ENCODE results near the gene NGEF.
"Not testable (repeated sequence)": the region's sequence is repeated elsewhere in the genome, so short reads cannot be mapped to it uniquely, and the experiment has no call there.

DNA sequence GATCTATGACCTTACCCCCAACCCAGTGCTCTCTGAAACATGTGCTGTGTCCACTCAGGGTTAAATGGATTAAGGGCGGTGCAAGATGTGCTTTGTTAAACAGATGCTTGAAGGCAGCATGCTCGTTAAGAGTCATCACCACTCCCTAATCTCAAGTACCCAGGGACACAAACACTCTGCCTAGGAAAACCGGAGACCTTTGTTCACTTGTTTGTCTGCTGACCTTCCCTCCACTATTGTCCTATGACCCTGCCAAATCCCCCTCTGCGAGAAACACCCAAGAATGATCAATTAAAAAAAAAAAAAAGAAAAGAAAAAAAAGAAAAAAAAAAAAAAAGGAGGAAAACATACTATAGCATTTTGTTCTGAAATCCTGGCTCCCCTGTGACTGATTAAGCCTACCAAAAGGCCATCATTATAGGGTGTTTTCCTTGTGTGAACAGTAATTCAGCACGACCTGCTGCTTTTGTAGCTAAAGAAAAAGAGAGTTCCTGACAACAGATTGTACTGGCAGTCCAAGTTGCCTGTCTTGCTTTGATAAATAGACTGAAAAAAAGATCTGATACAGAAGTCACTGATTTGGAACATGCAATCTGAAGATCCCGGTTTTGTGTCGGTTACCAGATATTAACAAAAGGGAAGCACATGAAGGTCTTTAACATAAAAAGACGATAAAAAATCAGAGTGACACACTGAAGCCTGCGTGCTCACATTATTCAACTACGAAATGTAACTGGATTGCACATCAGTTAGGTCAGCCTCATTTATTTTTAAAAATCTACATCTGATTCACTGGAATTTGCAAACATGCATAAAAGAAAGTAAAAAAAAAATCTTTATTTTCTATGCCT is 106.0 kb downstream of the NGEF start:
- not testable (repeated sequence) for TF ChIP-seq CTCF (IDR thresholded peaks at IDR 0.05; ENCODE audit: low read length); EZH2 (IDR thresholded peaks at IDR 0.05; ENCODE audit: borderline replicate concordance, low read length)

All from OCI-LY1 (cell line).